ENCODE data around the gene COP1.
"Not testable (repeated sequence)": the region's sequence is repeated elsewhere in the genome, so short reads cannot be mapped to it uniquely, and the experiment has no call there.

DNA sequence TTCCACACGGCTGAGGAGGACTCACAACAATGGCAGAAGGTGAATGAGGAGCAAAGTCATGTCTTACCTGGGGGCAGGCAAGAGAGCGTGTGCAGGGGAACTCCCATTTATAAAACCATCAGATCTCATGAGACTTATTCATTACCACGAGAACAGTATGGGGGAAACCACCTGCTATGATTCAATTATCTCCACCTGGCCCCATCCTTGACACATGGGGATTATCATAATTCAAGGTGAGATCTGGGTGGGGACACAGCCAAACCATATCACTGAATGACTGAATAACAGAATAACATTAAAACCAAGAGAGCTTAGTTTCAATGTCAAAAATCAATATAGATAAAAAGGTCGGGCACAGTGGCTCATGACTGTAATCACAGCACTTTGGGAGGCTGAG lies 179.2 kb downstream of the COP1 start:
- TF ChIP-seq POLR2A (IDR thresholded peaks at IDR 0.05): not testable (repeated sequence)
- TF ChIP-seq, protein P1, sequence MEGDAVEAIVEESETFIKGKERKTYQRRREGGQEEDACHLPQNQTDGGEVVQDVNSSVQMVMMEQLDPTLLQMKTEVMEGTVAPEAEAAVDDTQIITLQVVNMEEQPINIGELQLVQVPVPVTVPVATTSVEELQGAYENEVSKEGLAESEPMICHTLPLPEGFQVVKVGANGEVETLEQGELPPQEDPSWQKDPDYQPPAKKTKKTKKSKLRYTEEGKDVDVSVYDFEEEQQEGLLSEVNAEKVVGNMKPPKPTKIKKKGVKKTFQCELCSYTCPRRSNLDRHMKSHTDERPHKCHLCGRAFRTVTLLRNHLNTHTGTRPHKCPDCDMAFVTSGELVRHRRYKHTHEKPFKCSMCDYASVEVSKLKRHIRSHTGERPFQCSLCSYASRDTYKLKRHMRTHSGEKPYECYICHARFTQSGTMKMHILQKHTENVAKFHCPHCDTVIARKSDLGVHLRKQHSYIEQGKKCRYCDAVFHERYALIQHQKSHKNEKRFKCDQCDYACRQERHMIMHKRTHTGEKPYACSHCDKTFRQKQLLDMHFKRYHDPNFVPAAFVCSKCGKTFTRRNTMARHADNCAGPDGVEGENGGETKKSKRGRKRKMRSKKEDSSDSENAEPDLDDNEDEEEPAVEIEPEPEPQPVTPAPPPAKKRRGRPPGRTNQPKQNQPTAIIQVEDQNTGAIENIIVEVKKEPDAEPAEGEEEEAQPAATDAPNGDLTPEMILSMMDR (IDR thresholded peaks at IDR 0.05): not testable (repeated sequence)
